ENCODE results near the gene ASPG.

The ASPG gene

GRCh38 chr14:104117341-104118005 is 32.0 kb downstream of the ASPG start:
- no peaks in the 10 kb centered on the region for H3K27me3 ChIP-seq (ENCODE audit: insufficient read depth, low read depth, severe bottlenecking)
- peak; percentile 5 for DNase-seq
- TF ChIP-seq CTCF (IDR thresholded peaks at IDR 0.05; ENCODE audit: low read depth, low read length): no peak
- H3K4me3 ChIP-seq (ENCODE audit: low read depth, low read length): no peak overlapping the region
- H3K36me3 ChIP-seq: no peaks in the 10 kb centered on the region
- no peak overlapping the region for H3K27ac ChIP-seq
- H3K9me3 ChIP-seq (ENCODE audit: severe bottlenecking): no peaks in the 10 kb centered on the region

- Histone ChIP-seq H3K27me3 (ENCODE audit: insufficient read depth, low read depth, severe bottlenecking) (no peaks in the 10 kb centered on the region), H3K27ac (no peak overlapping the region), H3K9me3 (ENCODE audit: severe bottlenecking) (no peaks in the 10 kb centered on the region), H3K36me3 (no peaks in the 10 kb centered on the region), H3K4me3 (ENCODE audit: low read depth, low read length) (no peak overlapping the region)
- no peak for TF ChIP-seq CTCF (IDR thresholded peaks at IDR 0.05; ENCODE audit: low read depth, low read length)
- DNase-seq: peak; percentile 4
These were observed 32.7 kb downstream of the ASPG start for GRCh38 chr14:104118006-104118844.

- no peaks in the 10 kb centered on the region for H3K27me3 ChIP-seq (ENCODE audit: insufficient read depth, low read depth, severe bottlenecking)
- peaks cover 2% of the 10 kb centered on the region for H3K9me3 ChIP-seq (ENCODE audit: severe bottlenecking)
- H3K27ac ChIP-seq: no peak overlapping the region
- no peak for TF ChIP-seq CTCF (IDR thresholded peaks at IDR 0.05; ENCODE audit: low read depth, low read length)
- peak; percentile 3 for DNase-seq
- no peak overlapping the region for H3K4me3 ChIP-seq (ENCODE audit: low read depth, low read length)
- H3K36me3 ChIP-seq: no peaks in the 10 kb centered on the region
These were observed 33.6 kb downstream of the ASPG start for GRCh38 chr14:104119119-104119487.

GRCh38 chr14:104119488-104120251 is 34.2 kb downstream of the ASPG start:
- H3K36me3 ChIP-seq: no peaks in the 10 kb centered on the region
- no peak overlapping the region for H3K4me3 ChIP-seq (ENCODE audit: low read depth, low read length)
- DNase-seq: no peak
- no peaks in the 10 kb centered on the region for H3K27me3 ChIP-seq (ENCODE audit: insufficient read depth, low read depth, severe bottlenecking)
- no peak for TF ChIP-seq CTCF (IDR thresholded peaks at IDR 0.05; ENCODE audit: low read depth, low read length)
- H3K27ac ChIP-seq: no peak overlapping the region
- peaks cover 3% of the 10 kb centered on the region for H3K9me3 ChIP-seq (ENCODE audit: severe bottlenecking)

- H3K36me3 ChIP-seq: no peaks in the 10 kb centered on the region
- H3K27ac ChIP-seq: no peak overlapping the region
- no peak overlapping the region for H3K4me3 ChIP-seq (ENCODE audit: low read depth, low read length)
- no peak for TF ChIP-seq CTCF (IDR thresholded peaks at IDR 0.05; ENCODE audit: low read depth, low read length)
- no peaks in the 10 kb centered on the region for H3K27me3 ChIP-seq (ENCODE audit: insufficient read depth, low read depth, severe bottlenecking)
- peak; percentile 3 for DNase-seq
- peaks cover 6% of the 10 kb centered on the region for H3K9me3 ChIP-seq (ENCODE audit: severe bottlenecking)
These were observed 34.8 kb downstream of the ASPG start for GRCh38 chr14:104120281-104120741.

All from WERI-Rb-1 (cell line).